ENCODE measurements around the gene LANCL2. TPM values are rescaled to one million over a fixed set of nuclear protein-coding genes. Genes with fewer than 3 reads are reported as not detected.
A peak's percentile ranks its signal among the peaks of the same experiment; 100 is the strongest.

Gene LANCL2
- total RNA-seq, 1 experiment from 2014 or later = 18.5 TPM

GRCh38 chr7:55335786-55336185, 29.4 kb upstream of the LANCL2 start:
- TF ChIP-seq CTCF (IDR thresholded peaks at IDR 0.05; ENCODE audit: insufficient read depth in 1 of 2, low read depth in 1 of 2, low read length in 1 of 2, severe bottlenecking in 1 of 2, unreplicated experiment in 1 of 2) = no peak
- DNase-seq = peak; percentile 31 to 65
- CTCF ChIA-PET = interaction anchor here (2.0 kb wide), 1 partner anchor 81 kb away, joined by 6 read pairs; no protein-coding TSS in a partner anchor

GRCh38 chr7:55336540-55336939, 28.6 kb upstream of the LANCL2 start:
- ChIA-PET CTCF (interaction anchor here (2.0 kb wide), 1 partner anchor 82 kb away, joined by 6 read pairs; no protein-coding TSS in a partner anchor), POLR2A (interaction anchor here (1.0 kb wide), 1 partner anchor 29 kb away, joined by 7 read pairs; no protein-coding TSS in a partner anchor)
- no peaks in the 10 kb centered on the region for H3K27me3 ChIP-seq (replicated peaks; ENCODE audit: control insufficient read depth, insufficient read depth, low read length)
- peak overlapping the region; percentile 32 for H3K27ac Mint-ChIP-seq (ENCODE audit: unreplicated experiment)
- H3K4me1 Mint-ChIP-seq (ENCODE audit: low read depth, unreplicated experiment) = peaks cover 30% of the 10 kb centered on the region
- intact Hi-C loops (cut with micrococcal nuclease; ENCODE audit: unreplicated experiment) = loop anchor here (1.0 kb wide), 2 partner anchors 28 to 30 kb away; no protein-coding TSS in a partner anchor
- peak; percentile 41 to 66 for DNase-seq
- no peak for TF ChIP-seq CTCF (IDR thresholded peaks at IDR 0.05; ENCODE audit: insufficient read depth in 1 of 2, low read depth in 1 of 2, low read length in 1 of 2, severe bottlenecking in 1 of 2, unreplicated experiment in 1 of 2)
- no peak overlapping the region for H3K4me3 Mint-ChIP-seq (ENCODE audit: unreplicated experiment)
- peaks cover 34% of the 10 kb centered on the region for H3K4me1 ChIP-seq
- no peaks in the 10 kb centered on the region for H3K36me3 Mint-ChIP-seq (ENCODE audit: insufficient read depth, unreplicated experiment)
- no peaks in the 10 kb centered on the region for H3K36me3 ChIP-seq (ENCODE audit: control insufficient read depth, insufficient read depth, low read length)
- H3K4me3 ChIP-seq (ENCODE audit: low read depth, low read length) = no peak overlapping the region
- no peaks in the 10 kb centered on the region for H3K9me3 Mint-ChIP-seq (ENCODE audit: unreplicated experiment)
- no peaks in the 10 kb centered on the region for H3K9me3 ChIP-seq
- BruUV-seq (replicated peaks) = no TSS peak
- no peaks in the 10 kb centered on the region for H3K27me3 Mint-ChIP-seq (ENCODE audit: insufficient read depth, unreplicated experiment)

More at GRCh38 chr7:55335786-55336185, 29.4 kb upstream of the LANCL2 start:
- no peaks in the 10 kb centered on the region for H3K27me3 ChIP-seq (replicated peaks; ENCODE audit: control insufficient read depth, insufficient read depth, low read length)
- intact Hi-C loops (cut with micrococcal nuclease; ENCODE audit: unreplicated experiment) = loop anchor here (1.0 kb wide), 2 partner anchors 27 to 31 kb away; no protein-coding TSS in a partner anchor
- no TSS peak for BruUV-seq (replicated peaks)
- POLR2A ChIA-PET = interaction anchor here (0.6 to 1.0 kb wide), 2 partner anchors 30 to 53 kb away, joined by 3 to 7 read pairs; no protein-coding TSS in a partner anchor
- Mint-ChIP-seq H3K27me3 (ENCODE audit: insufficient read depth, unreplicated experiment) (no peaks in the 10 kb centered on the region), H3K36me3 (ENCODE audit: insufficient read depth, unreplicated experiment) (no peaks in the 10 kb centered on the region), H3K9me3 (ENCODE audit: unreplicated experiment) (no peaks in the 10 kb centered on the region), H3K27ac (ENCODE audit: unreplicated experiment) (peak overlapping the region; percentile 32), H3K4me1 (ENCODE audit: low read depth, unreplicated experiment) (peaks cover 30% of the 10 kb centered on the region), H3K4me3 (ENCODE audit: unreplicated experiment) (no peak overlapping the region)
- H3K36me3 ChIP-seq (ENCODE audit: control insufficient read depth, insufficient read depth, low read length) = no peaks in the 10 kb centered on the region
- no peaks in the 10 kb centered on the region for H3K9me3 ChIP-seq
- no peak overlapping the region for H3K4me3 ChIP-seq (ENCODE audit: low read depth, low read length)
- peaks cover 34% of the 10 kb centered on the region for H3K4me1 ChIP-seq

- Histone ChIP-seq H3K4me3 (ENCODE audit: low read depth, low read length) (no peak overlapping the region), H3K4me1 (peaks cover 31% of the 10 kb centered on the region), H3K36me3 (ENCODE audit: control insufficient read depth, insufficient read depth, low read length) (no peaks in the 10 kb centered on the region), H3K9me3 (peaks cover 11% of the 10 kb centered on the region; the same call in 1 of the 2 replicates), H3K27me3 (replicated peaks; ENCODE audit: control insufficient read depth, insufficient read depth, low read length) (no peaks in the 10 kb centered on the region)
- Mint-ChIP-seq H3K4me1 (ENCODE audit: low read depth, unreplicated experiment) (peaks cover 25% of the 10 kb centered on the region), H3K4me3 (ENCODE audit: unreplicated experiment) (no peak overlapping the region), H3K27ac (ENCODE audit: unreplicated experiment) (no peak overlapping the region), H3K9me3 (ENCODE audit: unreplicated experiment) (no peaks in the 10 kb centered on the region), H3K36me3 (ENCODE audit: insufficient read depth, unreplicated experiment) (no peaks in the 10 kb centered on the region), H3K27me3 (ENCODE audit: insufficient read depth, unreplicated experiment) (no peaks in the 10 kb centered on the region)
- no peak for TF ChIP-seq CTCF (IDR thresholded peaks at IDR 0.05; ENCODE audit: insufficient read depth in 1 of 2, low read depth in 1 of 2, low read length in 1 of 2, severe bottlenecking in 1 of 2, unreplicated experiment in 1 of 2)
- CTCF ChIA-PET = no interaction called here
- POLR2A ChIA-PET = no interaction called here
- intact Hi-C loops (cut with micrococcal nuclease; ENCODE audit: unreplicated experiment) = no loop called here
- DNase-seq = no peak
- no TSS peak for BruUV-seq (replicated peaks)
Measured at GRCh38 chr7:55339033-55340000, 25.8 kb upstream of the LANCL2 start.
